ENCODE measurements around the gene CDYL2.
A peak's percentile ranks its signal among the peaks of the same experiment; 100 is the strongest.

The CDYL2 gene

DNA sequence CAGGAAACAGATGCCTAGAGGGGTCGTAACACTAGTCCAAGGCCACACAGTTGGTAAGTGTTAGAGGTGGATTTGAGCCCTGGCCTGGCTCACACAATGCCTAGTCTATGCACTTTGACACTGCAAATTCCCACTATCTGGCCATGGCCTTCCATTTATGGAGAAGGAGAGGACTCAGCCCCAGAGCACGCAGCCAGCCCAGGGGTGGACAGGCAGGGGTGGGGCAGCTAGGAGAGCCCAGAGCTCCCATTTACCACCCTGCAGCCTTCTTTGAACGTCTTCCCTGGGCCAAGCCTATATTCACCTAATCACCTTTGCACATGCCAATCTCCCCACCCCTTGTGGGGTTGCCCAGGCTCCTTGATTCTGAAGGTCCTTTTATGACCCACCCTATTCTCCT, 182.4 kb downstream of the CDYL2 start:
- ATAC-seq: no peak

DNA sequence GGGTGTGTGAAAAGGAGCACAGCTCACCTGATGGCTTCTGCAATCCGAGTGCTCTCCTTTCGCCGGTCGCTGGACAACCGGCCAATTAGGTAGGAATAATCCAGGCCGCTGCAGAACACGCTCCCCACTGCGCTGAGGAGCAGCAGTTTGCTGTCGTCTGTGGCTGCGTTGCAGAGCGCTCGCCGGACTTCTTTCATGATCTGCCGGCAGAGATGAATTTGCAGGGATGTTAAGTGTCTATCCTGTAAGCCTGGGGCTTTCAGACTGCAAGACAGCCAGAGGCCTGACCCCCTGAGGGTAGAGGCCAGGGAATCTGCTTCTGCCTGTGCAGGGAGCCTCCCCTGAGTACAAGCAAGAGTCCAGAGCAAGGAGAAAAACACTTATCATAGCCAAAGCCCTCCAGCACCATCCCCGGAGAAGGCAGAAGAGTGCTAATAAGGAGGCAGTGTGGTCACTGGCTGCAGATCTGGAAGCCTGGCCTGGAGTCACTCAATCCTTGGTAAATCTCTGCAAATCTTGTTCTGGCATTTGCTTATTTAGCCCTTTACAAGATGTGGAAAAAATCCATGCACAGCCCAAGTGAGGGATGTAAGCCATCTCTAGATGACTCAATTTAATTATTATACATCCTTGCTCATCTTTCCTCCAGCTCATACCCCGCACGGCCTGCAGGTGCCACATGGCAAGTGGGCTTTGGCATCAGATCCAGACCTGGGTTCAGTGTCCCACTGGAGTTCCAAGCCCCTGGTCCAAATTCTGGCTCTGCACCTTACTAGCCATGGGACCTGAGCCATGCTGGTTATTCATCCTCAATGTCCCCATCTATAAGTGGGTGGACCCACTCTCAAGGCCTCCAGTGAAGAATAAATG, 183.4 kb downstream of the CDYL2 start:
- no peak for ATAC-seq
- no peak for DNase-seq

More for the DNA sequence above, 182.4 kb downstream of the CDYL2 start:
- DNase-seq: no peak

DNA sequence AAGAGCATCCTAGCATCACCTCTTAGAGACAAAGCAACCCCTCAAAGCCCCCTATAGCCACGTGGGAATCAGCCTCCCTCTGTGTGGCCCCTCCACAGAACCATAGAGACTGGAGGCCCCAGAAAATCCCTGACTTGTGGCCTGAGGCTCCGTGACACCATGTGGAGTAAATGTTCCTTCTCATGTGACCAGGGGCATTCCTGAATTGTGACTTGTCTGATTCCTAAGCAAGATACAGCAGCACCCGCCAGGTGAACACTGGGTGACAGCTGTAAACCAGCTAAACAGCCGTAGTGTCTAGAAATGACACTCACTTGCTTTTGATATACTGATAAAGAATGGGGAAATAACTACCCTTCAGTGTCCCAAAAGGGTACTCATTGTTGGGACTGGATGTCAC, 184.6 kb downstream of the CDYL2 start:
- no peak for DNase-seq
- no peak for ATAC-seq

- DNase-seq (no peak), ATAC-seq (no peak)
These were observed 185.3 kb downstream of the CDYL2 start for GRCh38 chr16:80618862-80619648.

- ATAC-seq (no peak), DNase-seq (no peak)
These were observed 188.0 kb downstream of the CDYL2 start for GRCh38 chr16:80616362-80616761.

DNA sequence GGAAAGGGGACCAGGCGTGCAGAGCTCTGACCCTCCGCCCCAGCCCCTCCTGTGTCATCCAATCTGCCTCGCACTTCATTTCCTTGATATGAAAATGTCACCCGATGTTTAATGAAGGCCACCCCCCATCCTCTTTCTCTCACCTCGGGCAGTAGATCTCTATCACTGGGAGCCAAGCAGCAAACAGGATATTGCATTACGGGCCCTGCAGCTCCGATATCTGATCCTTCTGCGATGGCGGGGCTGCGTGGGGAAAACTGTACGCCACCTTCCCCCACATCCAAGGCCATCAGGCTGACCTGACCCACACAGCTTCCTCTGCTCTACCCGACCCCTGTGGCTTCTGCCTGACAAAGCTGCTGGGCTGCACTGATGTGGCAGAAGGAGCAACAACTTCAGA, 188.7 kb downstream of the CDYL2 start:
- DNase-seq (no peak), ATAC-seq (no peak)

DNA sequence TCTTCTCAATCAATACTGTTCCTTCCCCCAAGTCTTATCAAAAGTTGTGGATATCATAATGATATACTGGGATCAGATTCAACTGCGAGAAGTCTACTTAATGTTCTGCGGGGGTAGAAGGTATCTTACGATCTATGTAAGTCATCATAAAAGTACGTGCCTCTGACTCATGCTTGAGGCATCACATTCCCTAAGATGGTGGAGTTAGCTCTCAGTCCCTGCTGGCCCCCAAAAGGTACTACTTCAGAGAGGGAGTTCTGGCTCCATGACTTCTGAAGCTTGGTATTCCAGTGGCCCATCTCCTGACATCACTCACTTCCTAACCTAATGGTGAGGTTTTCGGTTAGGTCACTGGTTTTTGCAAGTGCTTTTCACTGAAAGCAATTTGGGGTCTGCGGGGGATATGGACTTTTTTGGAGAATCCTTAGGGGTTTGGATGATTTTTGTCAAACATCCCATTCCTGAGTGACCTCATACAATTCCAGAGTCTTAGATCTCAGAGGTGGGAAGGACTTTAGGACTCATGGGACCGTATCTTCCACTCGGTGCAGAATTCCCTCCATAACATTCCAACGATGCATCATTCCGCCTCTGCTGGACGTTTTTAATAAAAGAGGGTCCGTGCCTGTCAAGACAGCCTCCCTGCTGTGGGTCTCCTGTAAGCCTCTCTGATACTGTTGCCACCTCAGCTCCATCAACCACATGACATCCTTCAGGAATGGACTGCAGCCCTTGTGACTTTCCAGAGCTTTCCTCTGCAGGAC, 189.3 kb downstream of the CDYL2 start:
- ATAC-seq (peak; percentile 43), DNase-seq (no peak)

- no peak for DNase-seq
These were observed 191.9 kb downstream of the CDYL2 start for GRCh38 chr16:80612461-80613017.

DNA sequence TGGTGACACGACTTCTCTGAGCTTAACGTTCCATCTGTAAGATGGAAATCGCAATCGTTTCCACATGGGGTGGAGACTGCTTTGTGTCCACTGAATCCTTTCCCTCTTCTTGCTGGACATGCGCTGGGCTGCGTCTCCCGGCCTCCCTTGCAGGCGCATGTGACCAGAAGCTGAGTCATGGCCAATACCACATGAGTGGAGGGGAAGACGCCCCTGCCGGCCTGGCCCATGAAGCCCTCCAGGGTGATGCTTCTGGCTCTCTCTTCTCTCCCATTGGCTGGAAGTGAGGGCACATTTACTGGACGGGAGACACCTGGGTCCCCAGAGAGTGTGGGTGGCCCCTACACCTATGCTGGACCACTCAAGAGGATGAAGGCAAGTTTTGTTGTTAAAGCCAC, 192.5 kb downstream of the CDYL2 start:
- ATAC-seq (no peak), DNase-seq (no peak)

More at GRCh38 chr16:80612461-80613017, 191.9 kb downstream of the CDYL2 start:
- ATAC-seq: no peak

DNA sequence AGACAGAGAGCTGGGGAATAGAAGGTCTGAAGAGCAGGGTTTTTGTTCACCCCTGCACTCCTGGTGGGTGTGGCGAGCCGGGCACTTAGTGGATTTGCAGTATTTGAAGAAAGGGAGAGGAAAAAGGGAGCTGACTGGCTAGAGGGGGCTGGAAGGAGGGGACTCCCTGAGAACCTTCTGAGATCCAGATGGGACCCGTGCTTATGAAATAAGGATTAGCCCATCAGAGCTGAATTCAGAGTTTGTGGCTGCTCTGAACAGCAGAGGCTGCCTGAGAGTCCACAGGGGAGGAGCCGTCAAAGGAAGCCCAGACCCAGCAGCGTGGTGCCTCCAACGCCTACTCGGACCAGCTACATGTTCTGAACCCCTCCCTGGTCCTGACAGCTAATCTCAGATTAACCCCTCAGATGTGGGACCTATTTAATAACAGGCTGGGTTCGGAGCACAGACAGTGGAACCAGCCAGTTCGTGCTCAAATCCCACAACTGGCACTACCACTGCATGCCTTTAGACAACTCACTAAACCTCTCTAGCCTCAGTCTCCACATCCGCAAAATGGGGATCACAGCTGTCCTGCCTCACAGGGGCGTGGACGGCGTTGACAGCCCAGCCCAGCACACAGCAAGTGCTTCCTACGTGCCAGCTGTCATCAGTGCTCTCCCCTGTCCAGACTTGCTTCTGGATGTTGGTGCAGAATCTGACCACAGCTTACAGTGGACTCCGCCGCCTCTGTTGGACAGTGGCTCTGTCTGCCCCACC, 193.0 kb downstream of the CDYL2 start:
- ATAC-seq (no peak), DNase-seq (no peak)

DNA sequence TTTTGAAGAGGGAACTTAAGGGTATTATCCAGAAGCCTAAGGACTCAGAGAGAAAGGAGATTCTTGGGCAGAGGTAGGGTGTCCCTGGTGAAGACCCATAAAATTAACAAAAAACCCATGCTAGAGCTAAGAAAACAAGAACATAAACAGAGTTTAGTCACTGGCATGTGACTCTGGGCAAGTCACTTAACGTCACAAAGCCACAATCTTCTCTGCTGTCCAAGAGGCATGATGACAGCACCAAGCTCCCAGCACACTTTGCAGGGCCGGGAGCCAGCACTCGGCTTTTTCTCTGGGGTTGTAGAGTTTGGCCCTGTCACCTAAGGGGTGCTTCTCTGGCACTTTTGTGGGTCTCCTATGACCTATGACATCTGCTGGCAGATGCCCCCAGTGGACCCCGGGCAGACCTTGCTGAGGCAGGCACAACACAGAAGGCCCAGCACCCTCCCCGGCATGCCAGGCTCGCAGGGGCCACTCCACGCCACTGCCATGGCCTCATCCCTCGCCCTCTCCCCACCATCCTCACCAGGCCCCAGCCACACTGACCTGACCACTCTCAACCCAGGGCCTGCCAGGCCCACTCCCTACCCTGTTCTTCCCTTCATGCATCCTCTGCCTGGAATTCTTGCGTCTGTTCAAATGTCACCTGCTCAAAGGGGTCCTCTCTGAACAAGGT, 193.8 kb downstream of the CDYL2 start:
- DNase-seq (no peak), ATAC-seq (no peak)

- ATAC-seq: no peak
- DNase-seq: no peak
These were observed 195.5 kb downstream of the CDYL2 start for GRCh38 chr16:80608946-80609345.

DNA sequence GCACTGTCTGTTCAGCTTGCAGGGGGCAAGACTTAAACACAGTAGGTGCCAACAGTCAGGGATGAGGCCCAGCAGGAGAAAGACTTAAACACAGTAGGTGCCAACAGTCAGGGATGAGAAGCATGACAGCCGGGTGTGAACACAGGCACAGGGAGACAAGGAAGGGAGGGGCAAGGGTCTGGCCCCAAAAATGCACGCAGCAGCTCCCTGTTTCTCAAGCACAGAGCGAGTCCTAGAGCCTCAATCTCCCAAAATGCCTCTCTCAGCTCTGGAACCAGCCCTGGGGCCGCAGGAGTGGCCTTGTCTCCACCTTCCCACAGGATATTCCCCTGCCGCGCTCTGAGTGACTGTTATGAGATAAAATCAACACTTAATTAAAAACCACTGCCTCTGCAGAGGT, 197.2 kb downstream of the CDYL2 start:
- ATAC-seq (no peak), DNase-seq (no peak)

- no peak for DNase-seq
- no peak for ATAC-seq
These were observed 198.1 kb downstream of the CDYL2 start for GRCh38 chr16:80606221-80606766.

- ATAC-seq: no peak
- no peak for DNase-seq
These were observed 199.6 kb downstream of the CDYL2 start for GRCh38 chr16:80604600-80605355.

DNA sequence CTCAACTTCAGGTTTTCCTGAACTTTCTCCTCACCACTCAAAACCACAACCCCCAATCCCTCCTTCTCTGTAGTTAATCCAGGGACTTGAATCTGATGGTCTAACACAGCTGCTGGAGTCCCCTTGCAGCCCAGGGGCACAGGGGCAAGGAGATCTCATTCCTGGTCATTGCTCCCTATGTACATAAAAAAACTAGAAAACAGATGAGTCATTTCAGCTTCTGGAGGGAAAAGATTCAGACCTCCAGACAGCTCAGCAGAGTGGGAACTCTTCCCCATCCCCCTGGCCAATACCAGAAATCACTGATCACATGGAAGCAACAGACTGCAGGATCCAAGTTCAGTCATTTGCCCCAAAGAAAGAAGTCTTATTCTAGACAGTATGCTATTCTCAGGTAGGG, 201.5 kb downstream of the CDYL2 start:
- DNase-seq: no peak
- no peak for ATAC-seq

- ATAC-seq (no peak), DNase-seq (no peak)
These were observed 203.2 kb downstream of the CDYL2 start for GRCh38 chr16:80601182-80601581.

DNA sequence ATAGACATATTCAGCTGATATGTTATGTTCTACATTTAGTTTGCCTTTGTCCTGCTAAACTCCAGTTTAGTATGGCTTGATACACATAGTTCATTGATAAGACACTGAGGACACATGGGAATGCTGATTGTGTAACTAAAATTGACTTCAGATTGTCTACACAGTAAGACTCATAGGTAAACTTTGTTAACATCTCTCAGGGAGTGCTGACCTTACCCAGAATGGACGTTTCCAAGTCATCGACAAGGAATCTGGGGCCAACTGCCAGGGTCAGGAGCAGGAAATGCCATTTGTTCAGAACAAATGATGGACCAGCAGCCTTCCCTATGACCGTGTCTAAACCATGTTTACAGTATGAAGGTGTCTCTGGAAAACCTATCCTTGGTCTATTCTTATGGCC, 204.9 kb downstream of the CDYL2 start:
- DNase-seq (no peak), ATAC-seq (no peak)

DNA sequence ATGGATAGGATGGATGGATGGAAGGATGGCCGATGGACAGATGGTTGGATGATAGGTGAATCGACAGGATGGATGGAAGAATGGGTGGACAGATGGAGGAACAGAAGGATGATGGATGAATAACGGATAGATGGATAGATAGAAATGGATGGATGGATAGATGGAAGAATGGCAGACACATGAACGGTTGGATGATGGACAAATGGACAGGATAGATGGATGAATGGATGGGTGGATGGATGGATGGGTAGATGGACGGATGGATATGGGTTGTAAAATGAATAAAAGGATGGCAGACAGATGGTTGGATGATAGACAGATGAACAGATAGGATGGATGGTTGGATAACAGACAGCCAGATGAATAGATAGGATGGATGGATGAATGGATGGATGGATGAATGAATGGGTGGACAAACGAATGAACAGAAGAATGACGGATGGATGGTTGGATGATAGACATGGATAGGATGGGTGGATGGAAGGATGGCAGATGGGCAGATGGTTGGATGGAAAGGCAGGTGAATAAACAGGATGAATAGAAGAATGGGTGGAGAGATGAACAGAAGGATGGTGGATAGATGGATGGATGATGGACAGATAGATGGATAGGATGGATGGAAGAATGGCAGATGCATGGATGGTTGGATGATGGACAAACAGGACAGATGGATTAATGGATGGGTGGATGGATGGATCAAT, 207.7 kb downstream of the CDYL2 start:
- ATAC-seq (no peak), DNase-seq (no peak)
